Mesenteric fat pad (tissue), 1 donor: ENCODE measurements around the gene ZNF562. TPM values are rescaled to one million over a fixed set of nuclear protein-coding genes. Genes with fewer than 3 reads are reported as not detected.
"Not testable (repeated sequence)": the region's sequence is repeated elsewhere in the genome, so short reads cannot be mapped to it uniquely, and the experiment has no call there.

ENCODE experiments used
- DNase-seq: peaks from one replicate; pipeline ENCODE4 v3.0.0-alpha.2; 2020; ENCODE audit warnings: low spot score
- long read RNA-seq: library from polyadenylated mRNA; unstranded; transcript quantifications from one replicate; pipeline ENCODE4 v2.0.0, GENCODE V29; 2020
- total RNA-seq: library from RNA; stranded (reverse); fragmentation: NEBNext Ultra II Directional; extraction: Animal tissue kit (Norgen Biotek cat#: 25700); gene quantifications from one replicate; pipeline ENCODE4 v1.2.1, GENCODE V29; 2021
- donor health status: DM: yes; HTN: yes; CAD: no.

Gene ZNF562
- total RNA-seq, result 29.6 TPM
- long read RNA-seq, partial matches to known transcripts, result 0 of 17 reads
- long read RNA-seq, other reads (novel, unspliced or antisense), result 14 of 17 reads

DNA sequence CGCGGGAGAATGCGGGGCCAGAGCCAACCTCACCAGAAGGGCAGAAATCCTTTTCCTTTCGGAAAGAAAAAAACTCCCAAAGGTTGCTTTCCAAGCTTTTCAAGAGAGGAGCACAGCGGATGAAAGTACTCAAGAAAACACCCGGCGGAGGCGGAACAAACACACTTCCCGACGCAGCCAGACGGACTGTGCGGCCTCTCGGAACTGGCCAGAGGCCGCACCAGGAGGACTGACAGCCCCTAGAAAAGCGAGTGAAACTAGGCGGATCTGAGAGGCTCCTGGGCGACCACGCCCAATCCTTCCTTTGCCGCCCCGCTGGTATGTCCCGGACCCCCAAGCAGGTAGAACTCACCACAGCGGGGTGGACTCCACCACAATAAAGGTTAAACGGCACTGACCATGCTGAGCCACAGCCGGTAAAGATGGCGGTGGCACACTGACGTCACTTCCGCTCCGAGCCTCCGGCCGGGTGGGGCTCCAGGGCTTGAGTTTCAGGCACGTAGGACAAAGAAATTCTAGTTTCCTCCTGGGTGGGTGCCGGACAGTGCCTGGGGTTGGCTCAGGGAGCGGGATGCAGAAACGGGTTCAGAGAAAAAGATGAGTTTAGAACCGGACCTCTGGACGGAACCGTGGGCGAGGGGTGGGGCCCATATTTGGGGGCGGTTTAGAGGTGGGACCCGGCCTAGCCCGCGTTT, at the start of gene ZNF562:
Gene ZNF562 (minus strand): TSS at position 438 of the 695 bp plus-strand sequence. CDS start 14,356 bp downstream, outside the sequence.
- DNase-seq, result peak; percentile 94

DNA sequence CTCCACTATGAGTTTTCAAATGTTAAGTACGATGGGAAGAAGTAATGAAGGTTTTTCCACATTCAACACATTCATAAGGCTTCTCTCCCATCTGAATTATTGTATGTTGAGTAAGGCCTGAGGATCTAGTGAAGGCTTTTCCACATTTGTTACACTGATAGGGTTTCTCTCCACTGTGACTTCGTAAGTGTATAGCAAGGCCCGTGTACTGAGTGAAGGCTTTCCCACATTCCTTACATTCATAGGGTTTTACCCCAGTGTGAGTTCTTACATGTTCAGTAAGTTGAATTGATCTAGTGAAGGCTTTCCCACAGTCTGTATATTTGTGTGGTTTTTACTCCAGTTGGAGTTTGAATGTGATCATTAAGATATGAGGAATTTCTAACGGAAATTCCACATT, 49.3 kb upstream of the ZNF562 start:
- no peak for DNase-seq

DNA sequence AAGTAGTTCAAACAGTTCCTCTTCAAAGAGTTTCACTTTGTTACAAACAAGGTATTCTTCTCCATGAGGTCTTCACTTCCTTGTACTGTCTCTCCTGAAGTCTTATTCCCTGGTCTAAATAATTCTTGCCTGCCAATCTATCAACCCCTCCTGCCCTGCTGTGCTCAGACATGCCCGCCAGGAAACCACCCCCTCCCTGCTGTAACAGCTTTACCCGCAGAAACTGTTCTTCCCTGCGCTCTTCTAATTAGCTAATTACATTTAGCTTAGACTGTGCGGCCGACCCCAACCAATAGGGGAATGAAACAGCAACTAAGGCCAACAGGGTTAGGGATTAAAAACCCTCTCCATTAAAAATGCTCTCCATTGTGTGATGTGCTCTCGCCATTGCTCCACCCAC, 47.0 kb upstream of the ZNF562 start:
- no peak for DNase-seq

DNA sequence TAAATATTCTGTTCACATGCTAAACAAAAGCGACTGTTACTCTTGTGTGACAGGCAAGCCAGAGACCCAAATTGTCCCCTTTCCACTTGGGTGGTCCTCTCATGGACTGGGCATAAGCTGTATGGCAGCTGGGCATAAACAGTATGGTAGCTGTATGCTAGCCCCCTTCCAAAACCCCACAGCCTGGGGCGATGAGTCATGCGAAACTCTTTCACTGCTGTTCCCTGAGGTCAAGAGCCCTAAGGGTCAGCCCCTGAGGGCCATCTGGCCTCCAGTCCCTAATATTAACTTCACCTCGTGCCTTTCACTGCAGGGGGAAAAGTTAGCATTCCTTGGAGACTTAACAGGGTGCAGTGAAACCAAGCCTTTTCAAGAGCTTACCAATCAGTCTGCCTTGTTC, 45.6 kb upstream of the ZNF562 start:
- no peak for DNase-seq

DNA sequence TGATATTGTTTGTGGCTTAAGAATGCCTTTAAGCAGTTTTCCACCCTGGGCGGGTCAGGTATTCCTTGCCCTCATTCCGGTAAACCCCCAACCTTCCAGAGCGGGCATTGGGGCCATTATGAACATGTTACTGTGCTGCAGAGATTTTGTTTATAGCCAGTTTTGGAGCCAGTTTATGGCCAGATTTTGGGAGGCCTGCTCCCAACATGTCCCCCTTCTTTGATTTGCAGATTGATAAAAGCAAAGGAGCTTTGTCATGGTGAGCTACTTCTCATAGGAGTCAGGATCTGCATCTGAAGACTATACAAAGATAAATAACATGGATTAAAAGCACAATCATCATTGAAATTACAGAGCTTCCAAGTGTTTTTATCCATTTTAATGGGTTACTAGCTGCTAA, 36.9 kb upstream of the ZNF562 start:
- DNase-seq, result no peak

DNA sequence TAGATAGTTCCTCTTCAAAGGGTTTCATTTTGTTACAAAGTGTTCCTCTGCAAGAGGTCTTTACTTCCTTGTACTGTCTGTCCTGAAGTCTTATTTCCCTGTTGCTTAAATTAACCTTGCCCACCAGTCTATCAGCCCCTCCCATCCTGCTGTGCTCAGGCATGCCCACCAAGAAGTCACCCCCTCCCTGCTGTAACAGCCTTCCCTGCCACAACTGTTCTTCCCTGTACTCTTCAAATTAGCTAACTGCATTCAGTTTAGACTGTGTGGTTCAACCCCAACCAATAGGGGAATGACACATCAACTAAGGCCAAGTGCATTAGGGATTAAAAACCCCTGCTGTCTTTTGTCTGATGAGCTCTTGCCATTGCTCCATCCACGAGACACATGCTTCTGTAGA, 34.4 kb upstream of the ZNF562 start:
- no peak for DNase-seq

DNA sequence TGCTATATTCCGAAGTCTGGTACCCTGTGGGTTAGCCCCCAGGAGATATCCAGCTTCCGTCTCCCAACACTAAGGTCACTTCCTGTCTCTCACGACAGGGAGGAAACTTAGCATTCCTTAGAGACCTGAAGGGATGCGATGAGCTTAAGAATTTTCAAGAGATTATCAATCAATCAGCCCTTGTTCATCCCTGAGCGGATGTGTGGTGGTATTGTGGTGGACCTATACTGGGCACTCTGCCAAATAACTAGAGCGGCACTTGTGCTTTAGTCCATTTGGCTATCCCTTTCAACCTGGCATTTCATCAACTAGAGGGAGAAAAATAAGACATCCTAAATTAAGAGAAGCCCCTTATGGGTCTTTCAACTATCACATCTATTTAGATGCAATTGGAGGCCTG, 30.9 kb upstream of the ZNF562 start:
- DNase-seq, result no peak

DNA sequence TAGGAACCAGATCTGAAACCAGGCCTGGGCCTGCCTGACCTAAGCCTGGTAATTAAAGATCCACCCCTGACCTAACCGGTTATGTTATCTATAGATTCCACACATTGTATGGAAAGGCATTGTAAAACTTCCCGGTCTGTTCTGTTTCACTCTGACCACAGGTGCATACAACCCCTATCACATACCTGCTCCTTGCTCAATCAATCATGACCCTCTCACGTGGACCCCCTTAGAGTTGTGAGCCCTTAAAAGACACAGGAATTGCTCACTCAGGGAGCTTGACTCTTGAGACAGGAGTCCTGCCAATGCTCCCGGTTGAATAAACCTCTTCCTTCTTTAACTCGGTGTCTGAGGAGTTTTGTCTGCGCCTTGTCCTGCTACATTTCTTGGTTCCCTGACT, 27.3 kb upstream of the ZNF562 start:
- no peak for DNase-seq

DNA sequence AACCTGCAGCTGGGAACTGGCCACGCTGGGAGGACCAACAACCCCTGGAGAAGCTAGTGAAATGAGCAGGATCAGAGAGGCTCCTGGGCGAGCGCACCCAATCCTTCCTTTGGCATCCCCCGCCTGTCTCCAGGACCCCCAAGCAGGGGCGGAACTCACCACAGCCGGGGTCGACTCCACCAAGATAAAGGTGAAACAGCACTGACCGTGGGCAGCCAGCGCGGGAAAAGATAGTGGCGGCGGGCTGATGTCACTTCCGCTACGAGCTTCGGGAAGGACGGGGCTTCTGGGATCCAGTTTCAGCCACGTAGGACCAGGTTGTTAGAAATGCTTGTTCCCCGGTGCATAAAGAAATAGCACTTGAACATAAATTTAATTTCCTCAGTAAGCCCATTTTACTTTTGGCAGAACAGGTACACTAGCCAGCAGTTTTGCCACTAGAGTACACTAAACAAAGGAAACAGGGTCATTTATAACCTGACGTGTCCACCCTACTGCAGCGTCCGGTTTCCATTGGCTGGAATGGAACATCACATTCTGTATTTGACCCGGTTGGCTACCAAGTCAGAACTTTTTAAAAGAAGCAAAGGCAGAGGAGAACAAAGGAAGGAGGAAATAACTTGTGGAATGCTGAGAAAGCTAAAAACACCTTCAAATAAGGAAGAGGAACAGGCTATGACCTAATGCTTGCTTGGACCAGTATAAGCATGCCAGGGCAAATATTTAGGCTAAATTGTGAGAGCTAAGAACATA, 25.5 kb upstream of the ZNF562 start:
- DNase-seq, result no peak

DNA sequence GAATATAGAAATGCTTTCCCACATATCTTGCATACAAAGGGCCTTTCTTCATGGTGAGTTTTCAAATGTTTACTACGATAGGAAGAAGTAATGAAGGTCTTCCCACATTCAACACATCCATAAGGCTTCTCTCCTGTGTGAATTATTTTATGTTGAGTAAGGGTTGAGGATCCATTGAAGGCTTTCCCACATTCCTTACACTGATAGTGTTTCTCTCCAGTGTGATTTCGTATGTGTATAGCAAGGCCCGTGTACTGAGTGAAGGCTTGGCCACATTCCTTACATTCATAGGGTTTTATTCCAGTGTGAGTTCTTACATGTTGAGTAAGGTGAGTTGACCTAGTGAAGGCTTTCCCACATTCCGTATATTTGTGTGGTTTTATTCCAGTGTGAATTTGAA, 15.4 kb upstream of the ZNF562 start:
- DNase-seq, result not testable (repeated sequence)

DNA sequence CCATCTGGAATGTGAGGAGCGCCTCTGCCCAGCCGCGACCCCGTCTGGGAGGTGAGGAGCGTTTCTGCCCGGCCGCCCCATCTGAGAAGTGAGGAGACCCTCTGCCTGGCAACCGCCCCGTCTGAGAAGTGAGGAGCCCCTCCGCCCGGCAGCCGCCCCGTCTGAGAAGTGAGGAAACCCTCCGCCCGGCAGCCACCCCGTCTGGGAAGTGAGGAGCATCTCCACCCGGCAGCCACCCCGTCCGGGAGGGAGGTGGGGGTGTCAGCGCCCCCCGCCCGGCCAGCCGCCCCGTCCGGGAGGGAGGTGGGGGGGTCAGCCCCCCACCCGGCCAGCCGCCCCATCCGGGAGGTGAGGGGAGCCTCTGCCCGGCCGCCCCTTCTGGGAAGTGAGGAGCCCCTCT, 5.1 kb upstream of the ZNF562 start:
- DNase-seq, result not testable (repeated sequence)

DNA sequence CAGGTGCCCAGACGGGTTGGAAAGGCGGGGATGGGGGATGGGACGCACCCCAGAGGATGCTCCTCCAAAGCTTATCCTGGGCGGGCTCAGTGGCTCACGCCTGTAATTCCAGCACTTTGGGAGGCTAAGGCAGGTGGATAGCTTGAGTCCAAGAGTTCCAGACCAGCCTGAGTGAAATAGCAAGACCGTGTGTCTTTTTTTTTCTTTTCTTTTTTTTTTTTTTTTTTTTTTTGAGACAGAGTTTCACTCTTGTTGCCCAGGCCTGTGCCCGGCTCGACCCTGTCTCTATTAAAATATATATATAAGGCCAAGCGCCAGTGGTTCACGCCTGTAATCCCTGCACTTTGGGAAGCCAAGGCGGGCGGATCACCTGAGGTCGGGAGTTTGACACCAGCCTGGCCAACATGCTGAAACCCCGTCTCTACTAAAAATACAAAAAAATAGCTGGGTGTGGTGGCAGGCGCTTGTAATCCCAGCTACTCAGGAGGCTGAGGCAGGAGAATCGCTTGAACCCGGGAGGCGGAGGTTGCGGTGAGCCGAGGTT, 530 bp upstream of the ZNF562 start:
- DNase-seq, result not testable (repeated sequence)

DNA sequence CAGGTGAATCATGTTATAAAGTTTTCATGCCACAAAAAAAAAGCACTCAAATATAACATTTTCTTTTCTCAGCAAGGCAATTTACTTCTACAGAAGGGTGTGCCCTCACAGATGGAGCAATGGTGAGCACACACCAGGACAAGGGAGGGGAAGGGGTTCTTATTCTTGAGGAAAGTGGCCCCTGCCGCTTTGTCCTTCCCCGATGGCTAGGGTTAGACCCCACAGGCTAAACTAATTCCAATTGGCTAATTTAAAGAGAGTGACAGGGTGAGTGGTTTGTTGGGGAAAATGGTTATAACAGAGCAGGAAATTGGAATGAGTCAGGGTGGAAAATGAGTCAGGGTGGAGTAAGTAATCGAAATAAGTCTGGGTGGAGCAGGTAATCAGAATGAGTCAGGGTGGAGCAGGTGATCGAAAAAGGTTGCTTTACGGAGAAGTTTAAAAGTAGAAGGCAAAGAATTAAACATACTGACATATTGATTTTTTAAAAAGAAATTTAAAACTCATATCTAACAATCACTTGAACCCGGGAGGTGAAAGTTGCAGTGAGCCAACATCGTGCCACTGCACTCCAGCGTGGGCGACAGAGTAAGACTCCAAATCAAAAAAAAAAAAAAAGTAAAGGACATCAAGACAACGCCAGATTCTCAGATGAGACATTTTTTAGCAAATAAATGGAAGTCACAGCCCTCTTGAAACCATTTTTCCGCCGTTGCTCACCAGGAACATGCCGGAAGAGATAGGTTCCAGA, 813 bp downstream of the ZNF562 start:
- no peak for DNase-seq

DNA sequence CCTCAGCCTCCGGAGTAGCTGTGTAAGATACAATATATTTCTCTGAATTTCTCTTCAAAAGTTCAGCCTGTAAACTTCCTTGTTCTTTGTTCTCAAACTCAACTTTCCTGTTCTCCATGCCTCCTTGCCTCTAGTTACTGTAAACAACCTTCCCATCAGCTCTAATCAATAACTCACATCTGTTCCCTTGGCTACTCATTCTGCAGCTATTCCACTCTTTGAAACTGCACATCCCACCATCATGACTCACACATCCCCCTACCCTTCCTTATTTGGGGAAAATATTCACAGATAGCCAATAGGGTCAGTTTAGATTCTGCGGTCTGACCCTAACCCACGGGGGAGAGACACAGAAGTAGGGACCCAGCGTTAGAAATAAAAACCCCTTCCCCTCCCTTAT, 2.0 kb downstream of the ZNF562 start:
- no peak for DNase-seq

DNA sequence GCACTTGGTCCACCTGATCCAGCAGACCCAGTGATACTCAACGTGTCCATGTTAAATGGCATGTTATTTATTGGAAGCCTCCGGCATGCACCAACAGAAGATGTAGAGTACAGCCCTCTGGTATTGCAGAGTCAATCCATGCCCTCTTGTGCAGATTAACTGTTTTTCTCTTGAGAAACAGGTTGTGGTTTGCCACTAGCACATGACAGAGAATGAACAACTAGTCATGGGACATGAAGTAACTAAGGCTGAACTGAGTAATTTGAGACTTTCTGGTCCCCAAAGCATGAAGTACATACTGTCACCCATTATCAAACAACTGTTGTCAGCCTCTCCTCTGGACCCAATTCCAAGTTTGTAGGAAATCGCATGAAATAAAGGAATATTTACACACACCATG, 3.2 kb downstream of the ZNF562 start:
- DNase-seq, result no peak

DNA sequence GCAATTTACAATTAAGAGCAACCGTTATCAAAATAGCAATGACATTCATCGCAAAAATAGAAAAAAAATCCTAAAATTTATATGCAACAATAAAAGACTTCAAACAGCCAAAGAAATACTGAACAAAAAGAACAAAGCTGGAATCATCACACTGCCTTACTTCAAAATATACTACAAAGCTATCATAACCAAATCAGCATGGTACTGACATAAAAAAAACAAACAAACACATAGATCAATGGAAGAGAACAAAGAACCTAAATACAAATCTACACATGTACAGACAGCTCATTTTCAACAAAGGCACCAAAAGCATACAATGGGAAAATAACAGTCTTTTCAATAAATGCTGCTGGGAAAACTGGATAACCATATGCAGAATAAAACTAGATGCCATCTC, 6.4 kb downstream of the ZNF562 start:
- DNase-seq, result no peak

DNA sequence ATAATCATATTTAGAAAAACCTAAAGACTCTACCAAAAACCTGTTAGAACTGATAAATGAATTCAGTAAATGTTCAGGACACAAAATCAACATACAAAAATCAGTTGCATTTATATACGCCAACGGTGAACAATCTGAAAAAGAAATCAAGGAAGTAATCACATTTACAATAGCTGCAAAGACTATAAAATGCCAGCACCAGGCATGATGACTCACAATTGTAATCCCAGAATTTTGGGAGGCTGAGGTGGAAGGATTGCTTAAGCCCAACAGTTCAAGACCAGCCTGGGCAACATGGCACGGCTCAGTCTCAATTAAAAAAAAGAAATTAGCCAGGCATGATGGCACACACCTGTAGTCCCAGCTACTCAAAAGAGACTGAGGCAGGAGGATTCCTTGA, 7.0 kb downstream of the ZNF562 start:
- DNase-seq, result no peak

DNA sequence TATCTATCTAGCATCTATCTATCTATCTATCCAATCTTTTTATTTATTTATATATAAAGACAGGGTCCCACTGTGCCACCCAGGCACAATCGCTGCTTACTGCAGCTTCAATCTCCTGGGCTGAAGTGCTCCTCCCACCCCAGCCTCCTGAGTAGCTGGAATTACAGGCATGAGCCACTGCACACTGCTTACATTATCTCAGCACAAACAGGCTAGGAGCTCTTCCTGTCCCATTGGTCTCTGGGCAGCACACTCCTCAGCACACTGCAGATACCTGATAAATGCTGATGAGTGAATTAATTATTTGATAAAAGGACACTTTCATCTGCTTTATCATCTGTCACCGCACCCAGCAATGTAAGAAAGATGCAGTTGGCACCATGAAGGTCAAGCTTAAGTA, 16.1 kb downstream of the ZNF562 start:
- DNase-seq, result no peak

DNA sequence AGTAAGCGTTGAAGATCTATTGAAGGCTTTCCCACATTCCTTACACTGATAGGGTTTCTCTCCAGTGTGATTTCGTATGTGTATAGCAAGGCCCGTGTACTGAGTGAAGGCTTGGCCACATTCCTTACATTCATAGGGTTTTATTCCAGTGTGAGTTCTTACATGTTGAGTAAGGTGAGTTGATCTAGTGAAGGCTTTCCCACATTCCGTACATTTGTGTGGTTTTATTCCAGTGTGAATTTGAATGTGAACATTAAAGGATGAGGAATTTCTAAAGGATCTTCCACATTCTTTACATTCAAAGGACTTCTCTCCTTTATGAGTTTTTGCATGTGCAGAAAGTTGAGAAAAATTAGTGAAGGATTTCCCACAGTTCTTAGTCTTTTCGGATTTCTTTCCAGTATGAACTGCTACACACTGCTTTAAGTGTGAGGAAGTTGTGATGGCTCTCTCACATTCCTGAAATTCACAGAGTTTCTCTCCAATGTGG, 21.8 kb downstream of the ZNF562 start:
- DNase-seq, result not testable (repeated sequence)

DNA sequence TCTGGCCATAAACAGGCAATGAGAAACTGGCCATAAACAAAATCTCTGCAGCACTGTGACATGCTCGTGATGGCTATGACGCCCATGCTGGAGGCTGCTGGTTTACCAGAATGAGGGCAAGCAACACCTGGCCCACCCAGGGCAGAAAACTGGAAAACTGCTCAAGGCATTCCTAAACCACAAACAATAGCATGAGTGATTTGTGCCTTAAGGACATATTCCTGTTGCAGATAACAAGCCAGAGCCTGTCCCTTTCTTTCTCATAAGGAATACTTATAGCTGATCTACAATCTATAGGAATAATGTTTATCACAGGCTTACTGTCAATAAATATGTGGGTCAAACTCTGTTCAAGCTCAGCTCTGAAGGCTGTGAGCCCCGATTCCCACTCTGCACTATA, 23.4 kb downstream of the ZNF562 start:
- not testable (repeated sequence) for DNase-seq

DNA sequence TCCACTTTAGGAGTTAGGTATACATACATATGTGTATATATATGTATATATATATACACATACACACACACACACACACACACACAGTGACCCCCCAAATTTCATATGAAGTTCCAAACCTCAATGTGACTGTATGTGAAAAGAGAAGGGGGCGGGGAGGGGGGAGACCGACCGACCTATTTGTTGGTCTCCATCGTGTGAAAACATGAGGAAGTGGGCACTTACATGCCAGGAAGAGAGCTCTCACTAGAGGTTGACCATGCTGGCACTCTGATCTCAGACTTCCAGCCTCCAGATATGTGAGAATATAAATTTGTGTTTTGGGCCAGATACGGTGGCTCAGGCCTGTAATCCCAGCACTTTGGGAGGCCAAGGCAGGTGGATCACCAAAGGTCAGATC, 24.6 kb downstream of the ZNF562 start:
- DNase-seq, result no peak

DNA sequence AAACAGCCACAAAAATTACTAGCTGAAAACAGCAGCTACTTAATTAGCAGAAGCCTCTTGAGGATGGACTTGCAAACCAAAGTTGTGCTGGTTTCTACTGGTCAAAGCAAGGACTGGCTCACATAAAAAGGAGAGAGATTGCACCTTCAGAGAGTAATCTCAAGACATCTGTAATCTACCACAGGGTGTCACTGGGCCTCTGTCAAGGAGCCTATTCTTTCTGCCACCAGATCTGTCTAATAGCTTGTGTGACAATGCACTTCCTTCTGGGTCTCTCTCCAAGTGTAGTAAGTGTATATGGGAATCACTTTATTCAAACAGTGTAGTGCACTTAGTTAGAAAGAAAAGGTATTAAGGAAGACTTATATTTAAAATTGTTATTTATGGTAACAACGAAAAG, 29.4 kb downstream of the ZNF562 start:
- DNase-seq, result no peak
